GM18502 (cell line): Measurements from ENCODE around the gene MAP7D1.
"Not testable (repeated sequence)": the region's sequence is repeated elsewhere in the genome, so short reads cannot be mapped to it uniquely, and the experiment has no call there.

Source experiments
- ATAC-seq: cut with Tn5 transposase; IDR thresholded peaks from one replicate; pipeline ENCODE4 v1.9.1; 2021; ENCODE audit warnings: mild to moderate bottlenecking; ENCODE audit not compliant: unreplicated experiment, poor library complexity

The MAP7D1 gene

GRCh38 chr1:36224537-36225282, 68.8 kb downstream of the MAP7D1 start:
- ATAC-seq, result peak; percentile 53

- ATAC-seq, result no peak
These were observed 69.4 kb downstream of the MAP7D1 start for GRCh38 chr1:36225283-36225899.

- ATAC-seq, result not testable (repeated sequence)
These were observed 74.3 kb downstream of the MAP7D1 start for GRCh38 chr1:36230279-36230678.
